Measurements from ENCODE around the gene LIMS1.
"Not testable (repeated sequence)": the region's sequence is repeated elsewhere in the genome, so short reads cannot be mapped to it uniquely, and the experiment has no call there.

LIMS1 gene, protein sequence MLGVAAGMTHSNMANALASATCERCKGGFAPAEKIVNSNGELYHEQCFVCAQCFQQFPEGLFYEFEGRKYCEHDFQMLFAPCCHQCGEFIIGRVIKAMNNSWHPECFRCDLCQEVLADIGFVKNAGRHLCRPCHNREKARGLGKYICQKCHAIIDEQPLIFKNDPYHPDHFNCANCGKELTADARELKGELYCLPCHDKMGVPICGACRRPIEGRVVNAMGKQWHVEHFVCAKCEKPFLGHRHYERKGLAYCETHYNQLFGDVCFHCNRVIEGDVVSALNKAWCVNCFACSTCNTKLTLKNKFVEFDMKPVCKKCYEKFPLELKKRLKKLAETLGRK
- 65.6 to 100 (median 79.6) reads per million in 4 donors for total RNA-seq

DNA sequence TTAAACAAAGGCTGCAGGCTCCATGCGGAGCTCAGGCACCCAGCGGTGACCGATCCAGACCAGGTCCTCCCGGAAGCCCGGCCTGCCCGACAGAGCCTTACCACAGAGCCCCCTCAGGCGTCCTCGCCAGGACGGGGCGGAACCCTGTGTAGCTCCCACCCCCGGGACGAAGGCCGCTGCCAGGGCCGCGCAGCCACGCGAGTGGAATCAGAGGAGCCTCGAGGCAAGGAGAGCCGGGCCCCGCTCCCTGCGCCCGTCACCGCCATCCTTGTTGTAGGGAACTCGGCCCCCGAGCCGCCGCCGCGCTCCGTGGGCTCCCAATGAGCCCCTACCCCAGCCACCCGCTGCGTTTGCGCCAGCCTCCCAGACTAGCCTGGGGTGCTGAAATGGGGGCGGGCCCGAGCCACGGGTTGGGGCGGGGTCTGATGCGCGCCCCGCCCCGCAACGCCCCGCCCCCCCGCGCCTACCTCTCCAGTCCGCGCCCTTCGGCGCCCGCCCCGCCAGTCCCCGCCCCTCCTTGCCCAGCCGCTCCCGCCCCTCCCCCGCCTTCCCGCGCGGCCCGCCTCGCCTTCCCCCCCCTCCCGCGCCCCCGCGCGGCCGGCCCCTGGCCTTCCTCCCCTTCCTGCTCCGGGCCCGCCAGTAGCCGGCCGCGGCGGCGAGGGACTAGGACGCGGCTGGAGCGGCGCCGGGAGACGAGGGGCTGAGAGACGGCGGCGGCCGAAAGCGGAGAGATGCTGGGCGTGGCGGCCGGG lies at the start of gene LIMS1:
TSS of gene LIMS1 (plus strand) at position 639 of the 752 bp plus-strand sequence. CDS start at position 732, 93 bp downstream.
- DNase-seq, result peak; percentile 82 to 89 (median 85)

DNA sequence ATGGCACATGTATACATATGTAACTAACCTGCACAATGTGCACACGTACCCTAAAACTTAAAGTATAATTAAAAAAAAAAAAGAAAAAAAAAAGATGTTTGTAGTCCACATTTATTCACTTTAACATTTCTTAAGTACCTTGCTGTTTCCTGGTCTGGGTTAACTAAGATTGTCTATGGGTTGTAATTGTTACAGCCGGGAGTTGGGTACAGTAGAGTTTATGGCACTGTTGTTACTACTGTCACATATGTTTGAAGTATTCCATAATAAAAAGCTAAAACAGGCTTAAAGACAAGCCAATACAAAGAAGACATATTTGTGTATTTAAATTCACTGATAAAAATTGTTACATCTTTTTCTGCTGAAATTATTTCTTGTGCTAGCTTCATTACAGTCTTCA lies 49.0 kb upstream of the LIMS1 start:
- no peak for DNase-seq

DNA sequence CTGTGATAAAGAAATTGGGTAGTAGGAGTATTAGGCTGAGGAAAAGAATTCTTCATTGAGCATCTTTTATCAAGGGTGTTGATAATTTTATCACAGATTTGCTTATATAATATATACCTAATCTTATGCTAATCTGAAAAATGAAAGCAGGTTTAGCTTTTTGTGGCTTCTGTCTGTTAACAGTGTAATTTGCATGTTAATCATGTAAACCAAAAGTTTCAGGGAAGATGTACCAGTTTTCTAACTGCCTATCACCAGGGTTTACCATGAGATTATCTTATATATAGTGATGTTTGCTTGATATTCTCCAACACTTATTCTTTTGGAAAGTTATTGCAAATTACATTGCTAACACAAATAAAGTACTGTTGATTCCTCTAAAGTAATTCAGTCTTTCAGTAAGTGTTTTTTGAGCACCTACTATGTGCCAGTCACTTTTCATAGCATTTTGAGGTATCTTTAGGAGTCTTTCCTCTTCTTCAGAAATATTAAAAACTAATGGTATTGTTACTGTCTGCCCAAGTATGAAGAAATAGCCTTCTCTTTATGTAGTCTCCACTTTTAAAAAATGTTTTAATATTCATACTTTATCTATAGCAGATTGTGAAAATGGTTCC lies 43.7 kb upstream of the LIMS1 start:
- no peak for DNase-seq

DNA sequence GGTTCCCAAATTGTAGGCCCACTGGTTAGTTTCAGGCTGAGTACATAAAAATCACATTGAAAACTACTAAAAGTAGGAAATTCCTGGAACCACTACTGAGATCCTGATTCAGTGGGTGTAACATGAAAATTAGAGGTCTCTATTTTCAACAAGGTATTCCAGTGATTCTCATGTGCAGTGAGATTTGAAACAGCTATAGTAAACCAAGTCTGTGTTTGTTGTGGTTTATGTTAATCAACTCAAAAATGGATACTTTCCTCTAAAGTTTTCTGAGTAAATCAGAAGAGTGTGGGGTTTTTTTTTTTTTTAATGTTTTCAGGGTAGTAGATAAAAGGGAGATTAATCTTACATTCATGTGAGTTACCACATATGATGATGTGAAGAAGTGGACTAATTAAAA lies 42.4 kb upstream of the LIMS1 start:
- DNase-seq, result no peak

DNA sequence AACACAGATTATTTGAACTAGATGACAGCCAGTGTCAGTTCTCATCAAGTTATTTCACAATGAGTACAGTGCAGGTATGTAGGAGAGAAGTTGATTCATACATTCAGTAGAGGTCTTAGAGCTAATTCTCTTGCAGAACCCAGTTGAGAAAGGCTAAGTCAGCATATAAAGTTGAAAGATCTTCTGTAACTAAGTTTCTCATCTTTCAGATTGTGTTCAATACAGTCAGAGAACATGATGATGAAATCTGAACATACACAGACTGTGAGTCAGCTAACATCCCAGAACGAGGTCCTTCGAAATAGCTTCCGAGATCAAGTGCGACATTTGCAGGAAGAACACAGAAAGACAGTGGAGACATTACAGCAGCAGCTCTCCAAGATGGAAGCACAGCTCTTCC lies 41.9 kb upstream of the LIMS1 start:
- DNase-seq, result peak in 1 of 5 donors; percentile 2

DNA sequence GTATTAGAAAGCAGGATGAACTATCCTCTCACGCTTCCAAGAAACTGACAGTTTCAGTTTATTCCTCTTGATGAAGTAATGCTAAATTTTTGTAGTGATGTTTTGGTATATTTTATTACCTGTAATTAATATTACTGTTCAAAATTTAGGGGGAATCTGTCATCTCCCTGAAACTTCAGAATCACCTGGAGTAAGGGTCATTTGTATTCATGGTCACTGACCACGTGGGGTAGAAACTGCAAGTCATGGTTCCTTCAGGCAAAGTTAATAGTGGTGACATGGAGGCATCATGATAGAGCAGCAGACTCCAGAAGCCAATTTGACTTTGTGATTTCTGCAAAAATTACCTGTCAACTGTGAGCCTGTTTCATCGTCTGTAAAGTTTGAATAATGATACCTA lies 38.1 kb upstream of the LIMS1 start:
- not testable (repeated sequence) for DNase-seq

DNA sequence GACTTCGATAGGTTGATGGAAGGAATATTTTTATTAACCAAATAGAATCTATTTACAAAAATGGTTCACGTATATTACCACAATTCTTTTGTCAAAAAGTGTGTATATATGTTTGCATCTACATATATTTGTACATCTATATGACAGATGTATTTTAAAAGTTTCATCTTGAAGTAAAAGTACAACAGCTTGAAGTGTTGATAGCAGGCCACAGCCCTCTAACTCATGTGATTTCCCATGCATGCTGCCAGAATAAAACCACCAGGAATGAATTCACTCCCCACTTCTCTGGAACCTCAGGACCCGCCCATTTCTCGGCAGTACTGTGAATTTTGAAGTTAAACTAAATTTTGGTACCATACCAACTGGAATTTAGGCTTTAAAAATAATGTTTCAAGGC lies 26.6 kb upstream of the LIMS1 start:
- not testable (repeated sequence) for DNase-seq

DNA sequence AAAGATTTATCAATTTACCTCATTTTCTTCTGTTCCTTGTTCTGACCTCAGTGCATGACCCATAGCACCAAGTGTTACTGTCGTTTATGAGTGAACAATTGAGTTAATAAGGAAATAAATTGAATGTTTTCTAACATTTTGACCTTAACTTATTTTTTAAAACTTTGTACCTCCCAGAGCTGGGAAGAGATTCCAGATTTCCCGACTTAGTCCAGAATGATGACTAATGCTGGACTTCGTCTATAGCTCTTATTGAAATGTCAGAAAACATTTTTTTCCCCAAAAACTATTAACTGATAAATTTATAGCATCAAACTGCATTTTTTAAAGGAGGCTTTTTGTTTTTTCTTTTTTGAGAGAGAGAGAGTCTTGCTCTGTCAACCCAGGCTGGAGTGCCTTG lies 21.8 kb upstream of the LIMS1 start:
- not testable (repeated sequence) for DNase-seq

DNA sequence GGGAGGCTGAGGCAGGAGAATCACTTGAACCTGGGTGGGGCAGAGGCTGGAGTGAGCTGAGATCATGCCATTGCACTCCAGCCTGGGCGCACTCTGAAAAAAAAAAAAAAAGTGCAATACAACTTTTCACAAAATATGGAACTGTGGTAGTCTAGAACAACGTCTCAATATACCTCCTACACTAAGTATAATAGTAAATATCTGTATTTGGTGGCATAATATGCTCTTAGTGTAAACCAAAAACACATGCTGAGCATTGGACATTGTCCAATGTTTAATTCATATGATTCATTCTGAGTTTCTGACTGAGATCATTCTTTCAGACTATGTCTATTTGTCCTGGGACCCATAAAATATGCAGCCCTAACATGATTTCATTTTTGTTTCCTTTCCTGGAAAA lies 19.8 kb upstream of the LIMS1 start:
- DNase-seq, result not testable (repeated sequence)

DNA sequence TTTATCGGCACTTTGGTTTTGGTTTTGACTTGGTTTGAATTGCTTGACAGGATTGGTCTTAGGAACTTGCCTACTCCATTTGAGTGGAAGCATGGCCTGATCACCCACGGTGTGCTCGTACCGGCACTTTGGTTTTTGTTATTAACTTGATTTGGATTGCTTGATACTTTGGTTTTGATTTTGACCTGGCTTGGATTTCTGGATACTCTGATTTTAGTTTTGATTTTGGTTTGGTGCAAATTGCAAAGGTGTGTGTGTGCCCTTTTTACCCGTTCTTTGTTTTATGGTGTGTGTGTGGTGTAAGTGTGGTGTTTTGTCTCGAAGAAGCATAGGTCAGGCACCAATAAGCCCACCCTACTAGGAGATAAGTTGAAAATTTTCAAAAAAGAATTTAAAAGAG lies 9.6 kb upstream of the LIMS1 start:
- DNase-seq, result not testable (repeated sequence)

DNA sequence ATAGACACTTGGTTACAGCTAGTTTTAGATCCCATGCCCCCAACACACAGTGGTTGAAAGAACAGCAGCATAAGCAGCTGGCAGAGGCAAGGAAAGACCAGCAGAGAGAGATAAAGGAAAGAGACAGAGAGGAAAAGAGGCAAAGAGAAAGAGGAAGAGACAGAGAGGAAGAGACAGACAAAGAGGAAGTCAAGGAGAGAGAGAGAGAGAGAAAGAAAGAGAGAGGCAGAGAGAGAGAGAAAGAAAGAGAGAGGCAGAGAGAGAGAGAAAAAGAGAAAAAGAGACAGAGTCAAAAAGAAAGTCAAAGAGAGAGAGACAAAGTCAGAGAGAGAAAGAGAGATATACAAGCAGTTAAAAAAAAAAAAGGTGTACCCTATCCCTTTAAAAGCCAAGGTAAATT lies 9.0 kb upstream of the LIMS1 start:
- not testable (repeated sequence) for DNase-seq

DNA sequence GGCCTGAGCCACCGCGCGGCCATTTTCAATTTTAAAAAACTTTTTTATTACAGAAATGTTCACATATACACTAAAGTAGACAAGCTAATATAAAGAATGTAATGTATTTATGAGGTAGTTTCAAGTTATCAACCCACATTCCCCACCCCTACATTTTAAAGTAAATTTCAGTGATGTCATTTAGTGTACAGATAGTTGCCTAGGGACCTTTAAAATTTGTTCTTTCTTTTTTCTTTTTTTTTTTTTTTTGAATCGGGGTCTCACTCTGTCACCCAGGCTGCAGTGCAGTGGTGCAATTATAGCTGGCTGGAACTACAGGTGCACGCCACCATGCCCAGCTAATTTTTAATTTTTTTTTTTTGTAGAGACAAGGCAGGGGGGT lies 2.6 kb upstream of the LIMS1 start:
- DNase-seq, result no peak

DNA sequence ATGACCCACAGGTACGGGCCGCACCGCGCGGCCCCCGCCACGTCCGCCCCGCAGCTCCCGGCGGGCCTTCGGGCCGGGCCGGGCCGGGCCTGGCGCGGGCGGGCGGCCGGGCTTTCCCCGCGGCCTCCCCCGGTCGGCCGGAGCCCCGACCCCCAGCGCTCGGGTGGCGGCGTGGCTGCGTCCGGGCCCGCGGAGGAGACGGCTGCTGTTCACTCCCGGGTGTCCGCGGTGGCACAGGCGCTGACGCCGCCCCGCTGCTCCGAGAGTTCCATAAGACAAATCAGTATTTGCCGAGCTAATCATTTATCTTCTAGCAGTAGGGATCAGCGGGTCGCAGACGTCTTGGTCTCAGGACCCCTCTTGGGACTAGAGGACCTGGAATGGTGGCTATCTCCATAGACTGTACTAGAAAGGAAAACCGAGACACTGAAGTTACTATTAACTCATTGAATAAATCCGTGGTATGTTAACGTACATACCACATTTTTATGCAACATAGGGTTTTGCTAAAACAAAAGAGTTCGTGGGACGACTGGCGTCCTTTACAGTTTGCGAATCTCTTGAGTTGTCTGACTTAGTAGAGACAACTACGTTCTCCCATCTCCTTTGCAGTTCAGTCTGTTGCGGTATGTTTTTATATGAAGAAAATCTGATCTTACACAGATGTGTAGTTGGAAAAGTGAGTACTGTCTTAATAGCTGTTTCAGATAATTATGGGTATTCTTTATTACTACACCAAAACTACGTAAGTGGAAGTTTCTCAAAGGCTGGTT lies 500 bp downstream of the LIMS1 start:
- peak in 3 of 5 donors; percentile 13 to 43 (median 25) for DNase-seq

DNA sequence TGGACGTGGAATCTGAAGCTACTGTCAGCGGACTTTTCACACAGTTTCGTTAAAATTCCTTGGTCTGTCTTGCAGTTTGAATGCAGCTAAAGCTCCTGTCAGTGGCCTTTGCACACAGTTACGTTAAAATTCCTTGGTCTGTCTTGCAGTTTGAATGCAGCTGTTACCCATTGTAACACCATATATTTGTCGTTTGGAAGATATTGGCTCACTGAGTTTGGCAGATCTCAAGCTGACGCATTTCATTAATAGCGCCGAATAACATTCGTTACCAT lies 1.0 kb downstream of the LIMS1 start:
- no peak for DNase-seq

DNA sequence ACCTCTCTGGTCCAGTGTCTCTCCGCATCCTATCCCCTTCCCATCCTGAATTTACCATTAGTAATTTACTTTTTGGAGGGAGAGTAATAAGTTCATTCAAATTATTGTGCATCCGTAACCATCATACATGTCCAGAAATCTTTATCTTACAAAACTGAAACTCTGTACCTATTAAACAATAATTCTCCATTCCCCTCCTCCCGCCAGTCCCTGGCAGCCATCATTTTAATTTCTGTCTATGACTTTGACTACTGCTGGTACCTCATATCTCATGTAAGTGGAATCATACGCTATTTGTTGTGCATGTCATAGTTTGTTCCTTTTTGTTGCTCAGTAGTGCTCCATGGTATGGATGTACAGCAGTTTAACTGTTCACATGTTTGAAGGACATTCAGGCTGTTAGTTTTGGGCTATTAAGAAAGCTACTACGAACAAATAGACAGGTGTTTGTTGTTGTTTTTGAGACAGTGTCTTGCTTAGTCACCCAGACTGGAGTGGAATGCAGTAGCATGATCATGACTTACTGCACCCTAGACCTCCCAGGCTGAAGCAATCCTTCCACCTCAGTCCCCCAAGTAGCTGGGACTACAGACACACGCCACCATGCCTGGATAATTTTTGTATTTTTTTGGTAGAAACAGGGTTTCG lies 2.0 kb downstream of the LIMS1 start:
- DNase-seq, result no peak

DNA sequence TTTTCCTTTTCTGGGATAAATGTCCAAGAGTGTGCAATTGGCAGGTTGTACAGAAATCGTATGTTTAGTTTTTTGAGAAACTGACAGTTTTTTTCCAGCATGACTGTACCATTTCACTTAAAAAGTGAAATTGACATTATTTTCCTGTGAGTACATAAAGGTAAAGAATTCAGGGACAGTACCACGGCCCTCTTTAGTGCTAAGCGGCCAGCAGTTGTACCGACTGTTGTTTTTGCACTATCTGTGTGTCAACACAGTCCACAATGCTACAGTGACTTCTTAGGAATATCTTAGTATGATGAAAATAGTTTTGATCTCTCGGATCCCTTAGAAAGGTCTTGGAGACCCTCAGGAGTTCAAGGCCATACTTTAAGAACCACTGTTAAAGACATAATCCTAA lies 2.6 kb downstream of the LIMS1 start:
- DNase-seq, result no peak

DNA sequence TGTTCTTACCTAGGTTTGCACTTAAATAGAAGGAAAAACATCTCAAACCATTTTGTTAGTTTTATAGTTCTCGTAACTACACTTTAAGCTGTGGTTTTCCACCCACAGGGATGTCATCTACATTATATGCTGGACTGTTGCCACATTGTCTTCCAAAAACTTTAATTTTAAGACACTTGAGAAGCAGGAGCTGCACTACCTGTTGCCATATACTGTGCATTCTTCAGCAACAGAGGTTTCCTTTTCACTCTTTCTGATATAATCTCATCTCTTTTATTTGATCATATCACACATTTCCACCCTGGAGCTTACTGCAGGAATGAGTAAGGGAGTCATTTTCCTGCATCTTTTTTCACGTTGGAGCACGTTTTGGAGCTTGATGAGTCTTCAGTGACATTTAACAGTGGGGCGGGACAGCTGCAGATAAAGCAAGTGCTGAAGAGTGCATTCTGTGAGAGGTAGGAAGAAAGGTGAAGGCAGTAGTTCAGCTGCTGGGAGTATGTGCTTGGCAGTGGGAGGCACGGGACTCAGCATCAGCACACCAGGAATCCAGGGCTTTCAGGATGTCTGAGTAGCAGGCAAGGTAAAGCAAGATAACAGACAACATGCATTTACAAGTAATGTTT lies 3.8 kb downstream of the LIMS1 start:
- DNase-seq, result no peak

DNA sequence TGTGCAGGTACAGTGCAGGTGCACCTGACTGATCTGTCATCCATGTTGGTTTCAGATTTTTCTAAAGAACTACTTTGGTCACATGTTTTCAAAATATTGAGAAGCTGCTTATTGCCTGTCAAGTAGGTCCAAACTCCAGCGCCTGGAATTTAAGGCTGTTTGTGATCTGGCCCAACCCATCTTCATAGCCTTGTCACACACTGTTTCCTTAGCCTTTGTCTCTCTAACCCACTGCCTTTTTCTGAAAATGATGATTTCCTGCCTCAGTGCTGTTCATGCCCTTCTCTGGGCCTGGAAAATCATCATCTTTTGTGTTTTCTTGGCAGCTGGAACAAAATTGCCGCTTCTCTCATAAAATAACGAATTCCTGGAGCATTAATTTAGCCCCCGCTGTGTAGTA lies 7.2 kb downstream of the LIMS1 start:
- no peak for DNase-seq

DNA sequence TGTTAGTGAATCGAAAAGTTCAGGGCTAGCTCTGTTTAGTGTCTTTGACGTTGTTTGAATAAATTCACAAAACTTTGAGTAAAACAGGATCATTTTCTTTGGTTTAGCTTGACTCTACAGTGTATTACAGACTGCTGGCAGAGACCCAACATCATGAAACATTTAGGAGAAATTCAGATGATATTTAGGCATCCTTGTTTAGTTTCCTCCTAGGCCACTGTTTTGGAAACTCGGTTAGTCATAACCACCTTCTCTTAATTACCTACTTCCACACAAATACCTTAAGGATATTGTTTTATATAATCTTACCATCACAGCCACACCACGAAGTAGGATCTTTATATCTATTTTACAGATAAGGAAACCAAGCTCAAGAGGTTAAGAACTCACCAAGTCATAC lies 7.8 kb downstream of the LIMS1 start:
- DNase-seq, result no peak

DNA sequence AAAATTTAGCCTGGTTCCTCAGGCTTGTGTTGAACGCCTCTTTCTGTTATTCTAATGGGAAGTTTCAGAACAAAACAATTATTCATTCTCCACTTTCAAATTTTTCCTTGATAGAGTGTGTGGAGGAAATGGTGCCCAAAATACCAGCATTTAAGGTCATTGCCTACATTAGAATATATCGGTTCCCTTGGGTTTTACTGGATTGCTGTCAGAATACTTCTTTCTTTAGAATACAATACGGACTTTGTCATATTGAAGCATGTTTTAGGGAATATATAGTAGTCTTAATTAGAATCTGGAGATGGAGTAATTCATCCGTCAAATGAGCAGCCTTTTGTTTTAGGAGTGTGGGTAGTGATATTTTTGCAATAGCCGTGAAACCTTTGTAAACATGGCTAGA lies 13.3 kb downstream of the LIMS1 start:
- DNase-seq, result no peak

DNA sequence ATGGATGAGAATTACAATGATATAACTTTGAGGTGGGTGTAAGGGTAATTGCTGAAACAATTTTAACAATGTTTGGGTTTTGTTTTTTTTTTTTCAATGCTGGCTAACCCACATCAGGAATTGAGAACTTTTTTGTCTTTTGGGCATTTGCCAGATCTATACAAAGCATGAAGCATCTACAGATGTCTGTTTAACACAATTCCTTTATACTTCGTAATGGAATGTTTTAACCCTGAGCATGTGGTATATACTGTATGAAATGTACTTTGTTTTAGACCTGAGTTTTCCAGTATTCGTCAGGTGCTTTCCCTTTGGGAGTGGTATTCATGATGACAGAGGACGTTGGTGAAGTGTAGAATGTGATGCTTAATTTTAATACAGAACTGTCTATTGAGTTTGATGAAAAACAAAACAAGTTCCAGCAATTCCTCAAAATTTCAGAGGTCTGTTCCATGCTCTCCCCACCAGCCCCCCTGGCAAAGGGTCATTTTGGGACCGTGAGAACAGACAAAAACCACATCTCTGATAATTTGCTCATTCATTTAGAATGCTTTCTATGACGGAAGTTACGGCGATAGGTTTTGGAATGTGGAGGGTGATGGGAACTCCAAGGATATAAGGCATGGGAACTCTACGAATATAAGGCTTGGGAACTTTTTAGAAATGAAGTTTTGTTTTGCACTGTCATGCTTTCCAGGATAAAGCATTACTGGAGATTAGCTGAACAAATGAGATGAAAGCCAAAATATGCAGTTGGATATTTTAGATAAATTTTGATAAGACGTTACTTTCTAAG lies 14.1 kb downstream of the LIMS1 start:
- DNase-seq, result no peak
